Neutrophil (primary cell): ENCODE measurements around the gene HOGA1.

Experiments
- H3K27ac ChIP-seq: fragments of 200-600 bp; sonication (generic); 2 replicates; pipeline ENCODE4 v1.5.1; 2016; ENCODE audit warnings: mild to moderate bottlenecking, moderate library complexity
- H3K27me3 ChIP-seq: fragments of 200-600 bp; sonication (generic); 2 replicates; pipeline ENCODE4 v1.6.0; 2016; ENCODE audit warnings: mild to moderate bottlenecking
- H3K36me3 ChIP-seq: fragments of 200-600 bp; sonication (generic); 2 replicates; pipeline ENCODE4 v1.5.1; 2017
- H3K4me1 ChIP-seq, 2 experiments: fragments of 200-600 bp in 1 of 2; sonication (generic) in 1 of 2; 1 replicate in 1 of 2; 2 replicates in 1 of 2; pipeline versions ENCODE4 v1.5.1 to v1.6.1; 2013 to 2016; ENCODE audit warnings: low read depth in 1 of 2, low read length in 1 of 2, mild to moderate bottlenecking in 1 of 2, moderate library complexity in 1 of 2; ENCODE audit not compliant: control insufficient read depth in 1 of 2, insufficient read depth in 1 of 2
- H3K4me3 ChIP-seq, 2 experiments: fragments of 200-600 bp in 1 of 2; sonication (generic) in 1 of 2; 1 replicate in 1 of 2; 2 replicates in 1 of 2; pipeline ENCODE4 v1.5.1; 2013 to 2016; ENCODE audit warnings: low read depth in 1 of 2, low read length in 1 of 2, mild to moderate bottlenecking in 1 of 2, moderate library complexity in 1 of 2
- H3K9me3 ChIP-seq: fragments of 200-600 bp; sonication (generic); 2 replicates; pipeline ENCODE4 v1.5.1; 2016
- CTCF ChIP-seq: fragments of 200-600 bp; sonication (generic); IDR thresholded peaks from 2 replicates; pipeline ENCODE4 v1.5.1; 2016; ENCODE audit warnings: antibody characterized with exemption

The HOGA1 gene

DNA sequence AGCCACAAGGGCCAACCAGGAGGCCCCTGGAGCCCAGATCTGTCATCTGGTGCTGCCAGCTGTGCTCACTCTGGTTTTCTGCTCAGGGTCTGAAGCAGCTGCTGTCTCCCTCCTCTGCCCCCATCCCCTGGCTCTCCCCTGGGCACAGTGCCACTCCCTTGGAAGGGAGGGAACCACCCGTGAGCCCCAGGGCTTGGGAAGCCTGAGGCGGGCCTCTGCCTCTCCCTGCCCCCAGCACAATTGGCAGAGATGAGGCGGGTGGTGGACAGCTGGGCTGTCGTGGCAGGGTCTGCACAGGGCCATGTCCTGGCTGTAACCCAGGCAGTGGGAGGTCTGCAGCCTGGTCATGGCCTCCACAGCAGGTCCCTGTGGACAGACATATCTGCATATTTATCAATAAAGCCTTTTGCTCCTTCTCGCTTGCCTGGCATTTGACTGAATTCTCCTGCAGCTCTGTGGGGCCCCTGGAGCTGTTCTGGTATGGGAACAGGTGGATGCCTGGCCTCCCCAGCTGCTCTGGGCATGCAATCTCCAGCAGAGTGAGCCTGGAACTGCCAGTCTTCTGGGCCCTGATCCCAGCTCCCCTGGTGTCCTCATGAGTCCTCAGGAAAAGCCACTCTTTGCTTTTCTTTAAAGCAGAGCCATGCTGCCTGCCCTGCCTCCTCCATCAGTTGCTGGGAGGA, 13.3 kb upstream of the HOGA1 start:
- H3K27me3 ChIP-seq, result no peaks in the 10 kb centered on the region
- H3K4me1 ChIP-seq, result no peaks in the 10 kb centered on the region
- TF ChIP-seq CTCF, result no peak
- no peak overlapping the region for H3K4me3 ChIP-seq
- H3K36me3 ChIP-seq, result peaks cover 52% of the 10 kb centered on the region
- H3K27ac ChIP-seq, result no peak overlapping the region
- H3K9me3 ChIP-seq, result no peaks in the 10 kb centered on the region

GRCh38 chr10:97571622-97572021, 12.6 kb upstream of the HOGA1 start:
- no peak for TF ChIP-seq CTCF
- no peaks in the 10 kb centered on the region for H3K4me1 ChIP-seq
- H3K4me3 ChIP-seq, result no peak overlapping the region
- no peaks in the 10 kb centered on the region for H3K27me3 ChIP-seq
- H3K36me3 ChIP-seq, result peaks cover 52% of the 10 kb centered on the region
- H3K9me3 ChIP-seq, result no peaks in the 10 kb centered on the region
- no peak overlapping the region for H3K27ac ChIP-seq

DNA sequence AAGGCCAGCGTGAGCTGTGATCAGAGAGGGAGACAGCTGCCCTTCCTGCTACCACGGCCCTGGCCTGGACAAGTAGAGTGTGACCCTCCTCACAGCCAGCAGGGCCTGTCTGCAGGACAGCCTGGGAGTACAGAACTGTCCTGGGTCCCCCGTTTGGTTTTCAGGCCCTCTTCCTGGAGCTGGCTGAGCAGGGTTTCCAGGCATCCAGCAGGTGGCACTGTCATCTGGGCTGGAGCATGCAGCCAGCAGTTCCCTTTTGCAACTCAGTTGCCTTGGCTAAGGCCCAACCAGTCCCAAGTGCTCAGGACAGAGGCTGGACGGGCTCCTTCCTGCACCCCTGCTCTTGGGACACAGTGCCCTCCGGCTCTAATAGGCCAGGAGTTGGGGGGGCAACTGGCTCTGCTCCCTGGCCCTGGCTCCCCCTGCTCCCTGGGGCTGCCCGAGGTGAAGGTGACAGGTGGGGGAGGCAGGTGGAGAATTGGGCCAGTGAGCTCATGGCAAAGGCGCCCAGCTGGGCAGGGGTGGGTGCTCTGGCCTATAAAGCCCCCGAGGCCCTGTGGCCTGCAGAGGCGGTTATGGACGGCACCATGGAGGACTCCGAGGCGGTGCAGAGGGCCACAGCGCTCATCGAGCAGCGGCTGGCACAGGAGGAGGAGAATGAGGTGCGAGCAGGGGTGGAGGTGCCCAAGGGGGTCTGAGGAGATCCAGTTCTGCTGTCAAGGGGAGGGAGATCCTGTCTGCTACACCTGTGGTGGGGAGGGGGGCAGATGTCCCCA, 11.8 kb upstream of the HOGA1 start, which contains the start of gene ANKRD2:
Gene ANKRD2 (plus strand): TSS at position 566 of the 776 bp plus-strand sequence. CDS start 10 bp downstream, at position 576.
- H3K36me3 ChIP-seq, result peaks cover 52% of the 10 kb centered on the region
- H3K4me3 ChIP-seq, result no peak within 1 kb of the TSS
- no peaks in the 10 kb centered on the region for H3K4me1 ChIP-seq
- H3K27me3 ChIP-seq, result peaks cover 2% of the 10 kb centered on the region
- no peak for TF ChIP-seq CTCF
- no peak within 1 kb of the TSS for H3K27ac ChIP-seq
- no peaks in the 10 kb centered on the region for H3K9me3 ChIP-seq

GRCh38 chr10:97573021-97573420, 11.2 kb upstream of the HOGA1 start:
- Histone ChIP-seq H3K27me3 (peaks cover 8% of the 10 kb centered on the region), H3K27ac (no peak overlapping the region), H3K4me1 (no peaks in the 10 kb centered on the region), H3K36me3 (peaks cover 46% of the 10 kb centered on the region), H3K4me3 (no peak overlapping the region), H3K9me3 (no peaks in the 10 kb centered on the region)
- no peak for TF ChIP-seq CTCF

GRCh38 chr10:97573672-97574071, 10.5 kb upstream of the HOGA1 start:
- Histone ChIP-seq H3K27me3 (peaks cover 15% of the 10 kb centered on the region), H3K36me3 (peaks cover 40% of the 10 kb centered on the region), H3K27ac (no peak overlapping the region), H3K4me1 (no peaks in the 10 kb centered on the region), H3K9me3 (no peaks in the 10 kb centered on the region), H3K4me3 (no peak overlapping the region)
- TF ChIP-seq CTCF, result no peak
